Fibroblast of skin of abdomen (primary cell): ENCODE results near the gene SLC25A38.

Source experiments
- DNase-seq: peaks from one replicate; pipeline ENCODE4 v3.0.0-alpha.2; 2013

Gene SLC25A38

DNA sequence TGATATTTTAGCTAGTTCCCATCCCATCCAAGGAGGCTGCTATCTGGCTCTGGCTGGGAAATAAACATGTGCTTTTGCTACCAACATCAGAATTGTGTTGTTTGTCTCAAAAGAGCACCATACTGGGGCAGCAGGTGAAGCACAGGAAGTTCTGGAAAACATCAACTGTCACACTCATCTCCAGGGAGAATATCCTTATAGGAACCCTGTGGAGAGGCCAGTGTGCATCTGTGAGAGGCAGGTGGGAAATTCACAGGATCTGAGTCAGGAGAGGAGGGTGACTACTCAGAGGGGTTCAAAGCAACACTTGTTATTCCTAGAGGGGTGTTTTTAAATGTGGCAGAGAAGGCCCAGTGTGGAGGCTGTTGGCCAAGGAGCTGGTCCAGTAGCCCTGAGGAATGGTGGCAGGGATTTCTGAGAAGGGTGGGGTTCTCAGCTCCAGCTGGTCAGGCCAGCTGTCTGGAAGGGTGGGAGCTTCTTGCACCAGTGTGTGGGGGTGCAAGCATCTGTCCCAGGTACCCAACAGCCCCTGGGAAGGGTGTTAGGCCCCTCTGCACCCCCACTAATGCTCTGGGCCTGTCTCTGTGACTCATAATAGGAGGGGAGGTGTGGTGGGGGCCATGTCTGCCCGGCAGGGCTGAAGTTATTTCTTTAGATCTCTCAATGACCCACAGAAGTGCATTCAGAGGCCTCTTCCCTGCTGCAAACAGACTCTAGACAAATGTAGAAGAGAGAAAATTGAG lies 52.0 kb downstream of the SLC25A38 start:
- no peak for DNase-seq

GRCh38 chr3:39438880-39439279 lies 55.7 kb downstream of the SLC25A38 start:
- no peak for DNase-seq

DNA sequence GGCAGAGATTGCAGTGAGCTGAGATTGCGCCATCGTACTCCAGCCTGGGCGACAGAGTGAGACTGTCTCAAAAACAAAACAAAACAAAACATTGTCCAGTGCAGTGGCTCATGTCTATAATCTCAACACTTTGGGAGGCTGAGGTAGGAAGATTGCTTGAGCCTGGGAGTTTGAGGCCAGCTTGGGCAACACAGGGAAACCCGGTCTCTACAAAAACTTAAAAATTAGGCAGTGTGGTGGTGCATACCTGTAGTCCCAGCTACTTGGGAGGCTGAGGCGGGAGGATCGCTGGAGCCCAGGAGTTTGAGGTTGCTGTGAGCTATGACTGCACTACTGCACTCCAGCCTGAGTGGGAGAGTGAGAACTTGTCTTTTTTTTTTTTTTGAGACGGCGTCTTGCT lies 57.1 kb downstream of the SLC25A38 start:
- DNase-seq, result no peak

- DNase-seq, result no peak
These were observed 60.4 kb downstream of the SLC25A38 start for GRCh38 chr3:39443530-39443929.

DNA sequence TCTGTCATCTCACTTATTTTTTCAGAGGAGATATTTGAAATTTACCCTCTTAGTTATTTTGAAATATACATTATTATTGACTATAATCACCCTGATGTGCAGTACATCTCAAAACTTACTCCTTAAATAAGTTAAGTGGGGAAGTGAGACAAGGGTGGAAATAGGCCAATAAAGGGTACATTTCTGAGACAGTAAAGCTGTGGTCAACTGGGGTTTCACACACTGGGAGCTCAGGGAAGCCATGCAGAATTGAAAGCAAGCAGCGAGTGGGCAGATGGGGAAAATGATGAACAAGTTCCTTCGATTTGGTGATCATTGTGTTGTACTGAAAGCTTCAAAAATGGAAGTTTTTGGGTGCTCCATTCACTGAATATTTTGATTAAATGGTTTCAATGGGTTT lies 62.8 kb downstream of the SLC25A38 start:
- DNase-seq, result no peak

- DNase-seq, result no peak
These were observed 63.3 kb downstream of the SLC25A38 start for GRCh38 chr3:39446444-39446843.
